HFF-Myc (cell line): ENCODE results near the gene HTR3B.

ENCODE experiments used
- DNase-seq: peaks from one replicate; pipeline ENCODE4 v3.0.0-alpha.2; 2011; ENCODE audit warnings: low read depth; ENCODE audit errors: extremely low read depth
- H3K4me3 ChIP-seq: replicated peaks from 2 replicates; pipeline ENCODE4 v1.5.1; 2011; ENCODE audit warnings: low read depth, mild to moderate bottlenecking, control low read depth, low read length
- CTCF ChIP-seq: IDR thresholded peaks from 2 replicates; pipeline ENCODE4 v1.5.1; 2012; ENCODE audit warnings: mild to moderate bottlenecking, low read depth, low read length, control low read depth; ENCODE audit errors: missing control alignments

The HTR3B gene

DNA sequence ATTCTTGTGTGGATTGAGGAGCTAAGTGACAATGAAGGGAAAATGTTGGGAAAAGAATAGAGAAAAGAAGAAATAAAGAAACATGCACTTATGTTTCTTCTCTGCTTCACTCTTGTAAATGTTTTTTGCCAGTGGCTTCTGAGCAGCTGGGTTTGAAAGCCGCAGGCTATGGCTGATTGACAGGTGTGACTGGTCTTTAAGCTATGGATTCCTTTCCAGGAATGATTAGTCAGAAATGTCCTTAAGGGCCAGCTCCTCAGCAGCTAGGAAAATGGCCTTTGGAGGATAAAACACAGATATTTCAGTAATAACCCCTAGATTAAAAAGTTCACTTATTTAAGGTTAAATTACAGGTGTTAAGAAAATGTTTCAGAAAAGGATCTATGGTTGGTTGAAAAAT is 22.7 kb upstream of the HTR3B start:
- DNase-seq = no peak
- TF ChIP-seq CTCF = no peak
- H3K4me3 ChIP-seq = no peak overlapping the region

DNA sequence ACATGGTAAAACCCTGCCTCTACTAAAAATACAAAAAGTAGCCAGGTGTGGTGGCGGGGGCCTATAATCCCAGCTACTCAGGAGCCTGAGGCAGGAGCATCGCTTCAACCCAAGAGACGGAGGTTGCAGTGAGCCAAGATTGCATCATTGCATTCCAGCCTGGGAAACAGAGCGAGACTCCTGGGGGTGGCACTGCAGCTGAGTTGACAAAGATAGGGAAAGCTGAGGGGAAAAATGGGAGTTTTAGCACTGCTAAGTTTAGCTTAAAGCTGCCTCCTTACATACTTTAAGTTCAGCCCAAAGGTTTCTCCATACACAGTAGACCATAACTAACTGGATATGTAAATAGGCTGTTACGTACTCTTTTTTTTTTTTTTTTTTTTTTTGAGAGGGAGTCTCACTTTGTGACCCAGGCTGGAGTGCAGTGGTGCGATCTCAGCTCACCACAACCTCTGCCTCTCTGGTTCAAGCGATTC is 20.2 kb upstream of the HTR3B start:
- no peak for TF ChIP-seq CTCF
- H3K4me3 ChIP-seq = no peak overlapping the region
- DNase-seq = no peak

- no peak for DNase-seq
- H3K4me3 ChIP-seq = no peak overlapping the region
- no peak for TF ChIP-seq CTCF
These were observed 18.7 kb upstream of the HTR3B start for GRCh38 chr11:113885897-113886296.

- no peak for DNase-seq
- no peak for TF ChIP-seq CTCF
- no peak overlapping the region for H3K4me3 ChIP-seq
These were observed 15.7 kb upstream of the HTR3B start for GRCh38 chr11:113888848-113889247.

DNA sequence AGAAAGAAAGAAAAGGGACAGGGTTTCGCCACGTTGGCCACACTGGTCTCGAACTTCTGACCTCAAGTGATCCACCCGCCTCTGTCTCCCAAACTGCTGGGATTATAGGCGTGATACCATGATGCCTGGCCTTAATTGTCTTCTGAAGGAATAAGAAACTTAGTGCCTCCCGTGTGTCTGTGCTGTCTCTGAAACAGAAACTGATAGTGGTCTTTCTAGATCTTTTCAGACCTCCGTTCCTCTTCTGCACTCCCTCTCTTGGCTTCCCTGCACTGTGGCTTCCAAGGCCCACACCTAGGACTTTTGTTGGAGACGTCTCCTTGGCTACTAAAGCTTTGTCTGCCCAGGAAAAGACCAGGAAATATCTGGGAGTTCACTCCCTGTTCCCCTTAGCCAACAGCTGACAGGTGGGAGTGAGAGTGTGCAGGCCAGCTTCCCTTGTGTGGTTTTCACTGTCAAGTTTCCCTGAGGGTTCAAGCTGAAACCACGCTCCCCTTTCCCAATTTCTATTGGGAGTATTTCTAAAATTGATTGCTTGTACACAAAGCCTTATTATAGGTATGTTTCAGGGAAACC is 10.1 kb upstream of the HTR3B start:
- no peak for DNase-seq
- H3K4me3 ChIP-seq = no peak overlapping the region
- no peak for TF ChIP-seq CTCF

- no peak for TF ChIP-seq CTCF
- DNase-seq = no peak
- H3K4me3 ChIP-seq = no peak overlapping the region
These were observed 9.0 kb upstream of the HTR3B start for GRCh38 chr11:113895367-113896155.
